HL-60 (cell line): ENCODE measurements around the gene CFAP90.

Source experiments
- DNase-seq, 2 experiments: peaks; one replicate each; pipeline ENCODE4 v3.0.0-alpha.2; 2010 to 2020; ENCODE audit warnings: low read depth in 1 of 2, low spot score in 1 of 2
- H3K27ac ChIP-seq: fragments of 250-450 bp; sonication (Bioruptor Pico); replicated peaks from 2 replicates; pipeline ENCODE4 v1.5.1; 2020; ENCODE audit warnings: mild to moderate bottlenecking, moderate library complexity
- H3K27me3 ChIP-seq: fragments of 250-450 bp; sonication (Bioruptor Pico); 2 replicates; pipeline ENCODE4 v1.5.1; 2021; ENCODE audit warnings: mild to moderate bottlenecking, moderate library complexity; ENCODE audit not compliant: insufficient read depth, poor library complexity, severe bottlenecking
- H3K4me3 ChIP-seq: replicated peaks from 2 replicates; pipeline ENCODE4 v1.5.1; 2011; ENCODE audit warnings: mild to moderate bottlenecking, control low read depth, low read length; ENCODE audit not compliant: insufficient read depth
- CTCF ChIP-seq: IDR thresholded peaks from one replicate; pipeline ENCODE4 v1.5.1; 2011; ENCODE audit warnings: low read length, control low read depth, inconsistent platforms; ENCODE audit not compliant: insufficient read depth
- GABPA ChIP-seq: IDR thresholded peaks from 2 replicates; pipeline ENCODE4 v1.6.1; 2012; ENCODE audit warnings: low read depth
- POLR2AphosphoS5 ChIP-seq: IDR thresholded peaks from 2 replicates; pipeline ENCODE4 v1.6.1; 2012; ENCODE audit warnings: low read depth
- REST ChIP-seq: IDR thresholded peaks from 2 replicates; pipeline ENCODE4 v1.6.1; 2012; ENCODE audit warnings: low read depth; ENCODE audit not compliant: insufficient replicate concordance
- SPI1 ChIP-seq: IDR thresholded peaks from 2 replicates; pipeline ENCODE4 v1.6.1; 2012; ENCODE audit warnings: low read depth, mild to moderate bottlenecking, borderline replicate concordance

The CFAP90 gene

GRCh38 chr5:7876867-7877266 lies 25.9 kb upstream of the CFAP90 start:
- TF ChIP-seq REST: no peak
- TF ChIP-seq GABPA: no peak
- TF ChIP-seq POLR2AphosphoS5: no peak
- TF ChIP-seq CTCF: no peak
- TF ChIP-seq SPI1: no peak
- H3K4me3 ChIP-seq: no peak overlapping the region
- no peaks in the 10 kb centered on the region for H3K27me3 ChIP-seq
- no peak overlapping the region for H3K27ac ChIP-seq
- DNase-seq: no peak

- no peak for DNase-seq
- Histone ChIP-seq H3K27me3 (no peaks in the 10 kb centered on the region), H3K4me3 (no peak overlapping the region), H3K27ac (no peak overlapping the region)
- TF ChIP-seq GABPA (no peak), REST (no peak), SPI1 (no peak), CTCF (no peak), POLR2AphosphoS5 (no peak)
Measured at GRCh38 chr5:7875151-7875550, 24.2 kb upstream of the CFAP90 start.

GRCh38 chr5:7874639-7875038 lies 23.7 kb upstream of the CFAP90 start:
- Histone ChIP-seq H3K4me3 (no peak overlapping the region), H3K27ac (no peak overlapping the region)
- TF ChIP-seq REST: no peak
- no peak for TF ChIP-seq CTCF
- TF ChIP-seq POLR2AphosphoS5: no peak
- no peak for TF ChIP-seq GABPA
- TF ChIP-seq SPI1: no peak

More at GRCh38 chr5:7874639-7875038, 23.7 kb upstream of the CFAP90 start:
- no peaks in the 10 kb centered on the region for H3K27me3 ChIP-seq
- DNase-seq: no peak
